ENCODE results near the gene KRT77. TPM values are rescaled to one million over a fixed set of nuclear protein-coding genes. Genes with fewer than 3 reads are reported as not detected.

The KRT77 gene
- total RNA-seq, 2 donors from 2014 or later = not detected

GRCh38 chr12:52693261-52693660, 10.1 kb downstream of the KRT77 start:
- peaks cover 7% of the 10 kb centered on the region for H3K4me1 Mint-ChIP-seq
- no peak overlapping the region for H3K4me3 ChIP-seq (ENCODE audit: low read length)
- H3K27ac ChIP-seq (ENCODE audit: low read depth, low read length) = no peak overlapping the region
- H3K4me1 ChIP-seq (ENCODE audit: control insufficient read depth, insufficient read depth, low read length) = no peaks in the 10 kb centered on the region
- no peak overlapping the region for H3K9ac ChIP-seq (ENCODE audit: extremely low read depth, low read length, poor library complexity, severe bottlenecking)
- H3K27me3 ChIP-seq (ENCODE audit: control insufficient read depth, insufficient read depth, low read length, poor library complexity, severe bottlenecking) = peaks cover 66% of the 10 kb centered on the region
- 64 to 70% methylated on average over 3 to 5 of the region's 5 CpGs for WGBS, 2 experiments (ENCODE audit: insufficient coverage in 1 of 2, insufficient read length in 1 of 2)
- DNase-seq = no peak
- no peaks in the 10 kb centered on the region for H3K36me3 ChIP-seq (ENCODE audit: control insufficient read depth, insufficient read depth, low read length)
- H3K27me3 Mint-ChIP-seq (ENCODE audit: insufficient read depth) = peaks cover 54% of the 10 kb centered on the region
- H3K9me3 ChIP-seq (ENCODE audit: control insufficient read depth, low read length) = no peaks in the 10 kb centered on the region
- no peaks in the 10 kb centered on the region for H3K36me3 Mint-ChIP-seq (ENCODE audit: low read depth)
- H3K4me3 Mint-ChIP-seq = no peak overlapping the region
- TF ChIP-seq, protein P1, sequence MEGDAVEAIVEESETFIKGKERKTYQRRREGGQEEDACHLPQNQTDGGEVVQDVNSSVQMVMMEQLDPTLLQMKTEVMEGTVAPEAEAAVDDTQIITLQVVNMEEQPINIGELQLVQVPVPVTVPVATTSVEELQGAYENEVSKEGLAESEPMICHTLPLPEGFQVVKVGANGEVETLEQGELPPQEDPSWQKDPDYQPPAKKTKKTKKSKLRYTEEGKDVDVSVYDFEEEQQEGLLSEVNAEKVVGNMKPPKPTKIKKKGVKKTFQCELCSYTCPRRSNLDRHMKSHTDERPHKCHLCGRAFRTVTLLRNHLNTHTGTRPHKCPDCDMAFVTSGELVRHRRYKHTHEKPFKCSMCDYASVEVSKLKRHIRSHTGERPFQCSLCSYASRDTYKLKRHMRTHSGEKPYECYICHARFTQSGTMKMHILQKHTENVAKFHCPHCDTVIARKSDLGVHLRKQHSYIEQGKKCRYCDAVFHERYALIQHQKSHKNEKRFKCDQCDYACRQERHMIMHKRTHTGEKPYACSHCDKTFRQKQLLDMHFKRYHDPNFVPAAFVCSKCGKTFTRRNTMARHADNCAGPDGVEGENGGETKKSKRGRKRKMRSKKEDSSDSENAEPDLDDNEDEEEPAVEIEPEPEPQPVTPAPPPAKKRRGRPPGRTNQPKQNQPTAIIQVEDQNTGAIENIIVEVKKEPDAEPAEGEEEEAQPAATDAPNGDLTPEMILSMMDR (conservative IDR thresholded peaks at IDR 0.05) = no peak
- H3K27ac Mint-ChIP-seq = no peak overlapping the region
- H3K9me3 Mint-ChIP-seq = no peaks in the 10 kb centered on the region

- Mint-ChIP-seq H3K4me3 (no peak overlapping the region), H3K9me3 (no peaks in the 10 kb centered on the region), H3K4me1 (peaks cover 4% of the 10 kb centered on the region), H3K27me3 (ENCODE audit: insufficient read depth) (peaks cover 64% of the 10 kb centered on the region), H3K36me3 (ENCODE audit: low read depth) (no peaks in the 10 kb centered on the region), H3K27ac (no peak overlapping the region)
- H3K4me3 ChIP-seq (ENCODE audit: low read length) = no peak overlapping the region
- DNase-seq = peak; percentile 93
- H3K27ac ChIP-seq (ENCODE audit: low read depth, low read length) = no peak overlapping the region
- peaks cover 69% of the 10 kb centered on the region for H3K27me3 ChIP-seq (ENCODE audit: control insufficient read depth, insufficient read depth, low read length, poor library complexity, severe bottlenecking)
- H3K4me1 ChIP-seq (ENCODE audit: control insufficient read depth, insufficient read depth, low read length) = no peaks in the 10 kb centered on the region
- H3K9me3 ChIP-seq (ENCODE audit: control insufficient read depth, low read length) = no peaks in the 10 kb centered on the region
- no peaks in the 10 kb centered on the region for H3K36me3 ChIP-seq (ENCODE audit: control insufficient read depth, insufficient read depth, low read length)
- WGBS, 2 experiments (ENCODE audit: insufficient coverage in 1 of 2, insufficient read length in 1 of 2) = 54 to 72% methylated on average over 7 to 8 of the region's 8 CpGs
- H3K9ac ChIP-seq (ENCODE audit: extremely low read depth, low read length, poor library complexity, severe bottlenecking) = no peak overlapping the region
- TF ChIP-seq, protein P1 (conservative IDR thresholded peaks at IDR 0.05) = peak; percentile 80
Measured at GRCh38 chr12:52692254-52692653, 11.1 kb downstream of the KRT77 start.

DNA sequence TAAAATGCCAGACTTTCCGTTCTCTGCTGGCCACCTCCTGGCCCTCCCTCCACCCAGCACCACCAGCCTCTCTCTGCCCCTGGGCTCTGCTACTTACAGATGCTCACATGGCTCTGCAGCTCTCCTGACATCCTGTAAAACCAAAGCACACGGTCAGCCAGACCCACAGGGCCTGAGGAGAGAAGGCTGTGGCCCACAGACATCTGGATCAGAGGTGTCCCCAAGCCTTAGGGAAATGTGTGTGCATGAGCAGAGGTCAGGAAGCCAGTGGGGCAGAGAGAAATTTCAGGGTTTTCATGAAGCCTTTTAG, 11.5 kb downstream of the KRT77 start:
- Mint-ChIP-seq H3K27me3 (ENCODE audit: insufficient read depth) (peaks cover 68% of the 10 kb centered on the region), H3K4me1 (peaks cover 4% of the 10 kb centered on the region), H3K4me3 (no peak overlapping the region), H3K27ac (no peak overlapping the region), H3K36me3 (ENCODE audit: low read depth) (no peaks in the 10 kb centered on the region), H3K9me3 (no peaks in the 10 kb centered on the region)
- WGBS, 2 experiments (ENCODE audit: insufficient coverage in 1 of 2, insufficient read length in 1 of 2) = 67 to 86% methylated on average over 1 to 2 of the region's 2 CpGs
- TF ChIP-seq, protein P1 (conservative IDR thresholded peaks at IDR 0.05) = no peak
- Histone ChIP-seq H3K27me3 (ENCODE audit: control insufficient read depth, insufficient read depth, low read length, poor library complexity, severe bottlenecking) (peaks cover 68% of the 10 kb centered on the region), H3K4me3 (ENCODE audit: low read length) (no peak overlapping the region), H3K36me3 (ENCODE audit: control insufficient read depth, insufficient read depth, low read length) (no peaks in the 10 kb centered on the region), H3K9ac (ENCODE audit: extremely low read depth, low read length, poor library complexity, severe bottlenecking) (no peak overlapping the region), H3K9me3 (ENCODE audit: control insufficient read depth, low read length) (no peaks in the 10 kb centered on the region), H3K4me1 (ENCODE audit: control insufficient read depth, insufficient read depth, low read length) (no peaks in the 10 kb centered on the region), H3K27ac (ENCODE audit: low read depth, low read length) (no peak overlapping the region)
- DNase-seq = no peak
